HG03103 (cell line): ENCODE results near the gene DTNBP1.
"Not testable (repeated sequence)": the region's sequence is repeated elsewhere in the genome, so short reads cannot be mapped to it uniquely, and the experiment has no call there.

Experiments
- ATAC-seq: cut with Tn5 transposase; IDR thresholded peaks from one replicate; pipeline ENCODE4 v1.9.1; 2021; ENCODE audit warnings: low read depth; ENCODE audit not compliant: unreplicated experiment

DTNBP1 gene

GRCh38 chr6:15562977-15563376 lies 99.9 kb downstream of the DTNBP1 start:
- ATAC-seq, result no peak

- no peak for ATAC-seq
These were observed 101.2 kb downstream of the DTNBP1 start for GRCh38 chr6:15561447-15562199.

GRCh38 chr6:15560713-15561112 lies 102.1 kb downstream of the DTNBP1 start:
- ATAC-seq, result no peak

GRCh38 chr6:15557174-15557573 lies 105.7 kb downstream of the DTNBP1 start:
- no peak for ATAC-seq

- no peak for ATAC-seq
These were observed 106.1 kb downstream of the DTNBP1 start for GRCh38 chr6:15556711-15557110.

GRCh38 chr6:15555101-15556038 lies 107.5 kb downstream of the DTNBP1 start:
- no peak for ATAC-seq

- ATAC-seq, result no peak
These were observed 108.1 kb downstream of the DTNBP1 start for GRCh38 chr6:15554728-15555100.

GRCh38 chr6:15553736-15554294 lies 109.0 kb downstream of the DTNBP1 start:
- no peak for ATAC-seq

GRCh38 chr6:15553031-15553430 lies 109.8 kb downstream of the DTNBP1 start:
- no peak for ATAC-seq

- no peak for ATAC-seq
These were observed 111.0 kb downstream of the DTNBP1 start for GRCh38 chr6:15551798-15552197.

GRCh38 chr6:15551262-15551661 lies 111.6 kb downstream of the DTNBP1 start:
- ATAC-seq, result no peak

- ATAC-seq, result no peak
These were observed 112.2 kb downstream of the DTNBP1 start for GRCh38 chr6:15550546-15551123.

GRCh38 chr6:15549371-15549770 lies 113.5 kb downstream of the DTNBP1 start:
- no peak for ATAC-seq

- ATAC-seq, result no peak
These were observed 115.4 kb downstream of the DTNBP1 start for GRCh38 chr6:15547400-15547799.

- ATAC-seq, result no peak
These were observed 116.2 kb downstream of the DTNBP1 start for GRCh38 chr6:15546591-15546990.

GRCh38 chr6:15544321-15544900 lies 118.4 kb downstream of the DTNBP1 start:
- no peak for ATAC-seq

- not testable (repeated sequence) for ATAC-seq
These were observed 119.4 kb downstream of the DTNBP1 start for GRCh38 chr6:15543332-15543917.

GRCh38 chr6:15539722-15540270 lies 123.0 kb downstream of the DTNBP1 start:
- no peak for ATAC-seq

GRCh38 chr6:15538766-15539495 lies 123.9 kb downstream of the DTNBP1 start:
- ATAC-seq, result no peak
